Mesothelial cell of epicardium (in vitro differentiated cells): Measurements from ENCODE around the gene ERCC6L2. TPM values are rescaled to one million over a fixed set of nuclear protein-coding genes. Genes with fewer than 3 reads are reported as not detected.

Experiments
- DNase-seq, 2 experiments: peaks; one replicate each; pipeline ENCODE4 v3.0.0; 2021; ENCODE audit warnings: low spot score in 2 of 2; ENCODE audit not compliant: unreplicated experiment in 2 of 2
- H3K27ac Mint-ChIP-seq: 2 replicates; pipeline ENCODE4 v1.8.0; 2021; ENCODE audit warnings: mixed read lengths
- H3K27me3 Mint-ChIP-seq: 2 replicates; pipeline ENCODE4 v1.8.0; 2021; ENCODE audit warnings: low read depth, mixed read lengths
- H3K36me3 Mint-ChIP-seq: 2 replicates; pipeline ENCODE4 v1.8.0; 2021; ENCODE audit warnings: mixed read lengths
- H3K4me1 Mint-ChIP-seq: 2 replicates; pipeline ENCODE4 v1.8.0; 2021; ENCODE audit warnings: mixed read lengths
- H3K4me3 Mint-ChIP-seq: 2 replicates; pipeline ENCODE4 v1.8.0; 2021; ENCODE audit warnings: mild to moderate bottlenecking, moderate library complexity, mixed read lengths
- H3K9me3 Mint-ChIP-seq: 2 replicates; pipeline ENCODE4 v1.8.0; 2021; ENCODE audit warnings: mixed read lengths
- CTCF ChIP-seq: fragments of 200-600 bp; sonication (generic); IDR thresholded peaks from one replicate; pipeline ENCODE4 v1.5.0; 2021; ENCODE audit warnings: antibody characterized with exemption; ENCODE audit not compliant: unreplicated experiment
- total RNA-seq: library from RNA; stranded (reverse); gene quantifications from 3 replicates; pipeline ENCODE4 v1.2.1, GENCODE V29; 2021

ERCC6L2 gene
- total RNA-seq, 1 donor from 2014 or later, result 63.1 TPM

- peaks cover 13% of the 10 kb centered on the region for H3K36me3 Mint-ChIP-seq
- no peaks in the 10 kb centered on the region for H3K9me3 Mint-ChIP-seq
- no peak for DNase-seq
- H3K4me1 Mint-ChIP-seq, result no peaks in the 10 kb centered on the region
- no peak for TF ChIP-seq CTCF
- no peak overlapping the region for H3K27ac Mint-ChIP-seq
- H3K27me3 Mint-ChIP-seq, result no peaks in the 10 kb centered on the region
- no peak overlapping the region for H3K4me3 Mint-ChIP-seq
Observed at GRCh38 chr9:95966306-95966705, 90.8 kb downstream of the ERCC6L2 start.

DNA sequence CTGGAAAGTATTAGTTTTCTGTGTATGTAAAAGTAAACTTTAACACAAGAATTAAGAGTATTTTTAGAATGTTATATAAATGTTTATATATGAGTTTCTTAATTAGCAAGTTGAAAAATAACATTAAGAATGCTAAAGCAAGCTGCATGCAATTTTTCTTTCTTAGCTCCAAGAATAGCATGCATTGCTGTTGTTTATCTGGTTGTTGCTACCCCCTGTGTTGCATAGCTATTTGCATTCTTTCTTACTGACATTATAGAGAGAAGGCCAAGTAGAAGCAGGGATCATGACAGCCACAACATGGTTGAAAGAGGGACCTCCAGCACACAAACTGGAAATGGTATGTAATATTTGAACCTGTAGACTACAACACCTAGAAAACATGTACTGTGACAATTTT lies 94.8 kb downstream of the ERCC6L2 start:
- DNase-seq, result no peak
- H3K27me3 Mint-ChIP-seq, result no peaks in the 10 kb centered on the region
- H3K36me3 Mint-ChIP-seq, result peaks cover 29% of the 10 kb centered on the region
- H3K4me3 Mint-ChIP-seq, result no peak overlapping the region
- H3K4me1 Mint-ChIP-seq, result no peaks in the 10 kb centered on the region
- H3K27ac Mint-ChIP-seq, result no peak overlapping the region
- H3K9me3 Mint-ChIP-seq, result no peaks in the 10 kb centered on the region
- no peak for TF ChIP-seq CTCF

- TF ChIP-seq CTCF, result no peak
- H3K27me3 Mint-ChIP-seq, result no peaks in the 10 kb centered on the region
- H3K4me3 Mint-ChIP-seq, result no peak overlapping the region
- no peaks in the 10 kb centered on the region for H3K9me3 Mint-ChIP-seq
- peaks cover 35% of the 10 kb centered on the region for H3K36me3 Mint-ChIP-seq
- no peak for DNase-seq
- no peak overlapping the region for H3K27ac Mint-ChIP-seq
- H3K4me1 Mint-ChIP-seq, result no peaks in the 10 kb centered on the region
Observed at GRCh38 chr9:95971815-95972214, 96.3 kb downstream of the ERCC6L2 start.

DNA sequence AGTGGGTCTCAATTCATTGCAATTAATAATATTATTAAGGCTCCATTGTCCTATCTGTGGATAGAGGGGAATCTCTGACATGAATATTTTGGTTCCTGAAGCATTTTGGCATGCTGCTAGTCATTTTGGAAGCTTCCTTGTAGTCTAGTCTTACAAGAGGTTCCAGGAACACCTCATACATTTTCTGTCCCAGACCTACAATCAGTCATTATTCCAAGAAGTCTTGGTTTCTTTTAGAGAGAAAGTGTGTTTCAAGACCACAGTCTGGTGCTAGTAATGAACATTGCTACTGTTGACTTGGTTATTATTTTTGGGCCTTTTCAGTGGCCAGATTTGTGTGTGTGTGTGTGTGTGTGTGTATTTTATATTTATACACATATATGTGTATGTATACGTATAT lies 98.9 kb downstream of the ERCC6L2 start:
- TF ChIP-seq CTCF, result no peak
- Mint-ChIP-seq H3K36me3 (peaks cover 37% of the 10 kb centered on the region), H3K27me3 (no peaks in the 10 kb centered on the region), H3K9me3 (no peaks in the 10 kb centered on the region), H3K27ac (no peak overlapping the region), H3K4me1 (peaks cover 5% of the 10 kb centered on the region), H3K4me3 (no peak overlapping the region)
- DNase-seq, result no peak

- H3K27me3 Mint-ChIP-seq, result no peaks in the 10 kb centered on the region
- H3K4me1 Mint-ChIP-seq, result peaks cover 26% of the 10 kb centered on the region
- no peak overlapping the region for H3K4me3 Mint-ChIP-seq
- H3K27ac Mint-ChIP-seq, result no peak overlapping the region
- TF ChIP-seq CTCF, result no peak
- H3K36me3 Mint-ChIP-seq, result peaks cover 30% of the 10 kb centered on the region
- no peak for DNase-seq
- no peaks in the 10 kb centered on the region for H3K9me3 Mint-ChIP-seq
Observed at GRCh38 chr9:95977371-95977770, 101.9 kb downstream of the ERCC6L2 start.

- H3K9me3 Mint-ChIP-seq, result no peaks in the 10 kb centered on the region
- peaks cover 22% of the 10 kb centered on the region for H3K36me3 Mint-ChIP-seq
- no peak overlapping the region for H3K27ac Mint-ChIP-seq
- no peak overlapping the region for H3K4me3 Mint-ChIP-seq
- H3K4me1 Mint-ChIP-seq, result peaks cover 26% of the 10 kb centered on the region
- H3K27me3 Mint-ChIP-seq, result no peaks in the 10 kb centered on the region
- TF ChIP-seq CTCF, result no peak
- no peak for DNase-seq
Observed at GRCh38 chr9:95978106-95978505, 102.6 kb downstream of the ERCC6L2 start.
